HG02759 (cell line): ENCODE results near the gene CRTC1.

Source experiments
- ATAC-seq: cut with Tn5 transposase; IDR thresholded peaks from one replicate; pipeline ENCODE4 v1.9.1; 2021; ENCODE audit warnings: mild to moderate bottlenecking, moderate library complexity; ENCODE audit not compliant: unreplicated experiment

The CRTC1 gene

DNA sequence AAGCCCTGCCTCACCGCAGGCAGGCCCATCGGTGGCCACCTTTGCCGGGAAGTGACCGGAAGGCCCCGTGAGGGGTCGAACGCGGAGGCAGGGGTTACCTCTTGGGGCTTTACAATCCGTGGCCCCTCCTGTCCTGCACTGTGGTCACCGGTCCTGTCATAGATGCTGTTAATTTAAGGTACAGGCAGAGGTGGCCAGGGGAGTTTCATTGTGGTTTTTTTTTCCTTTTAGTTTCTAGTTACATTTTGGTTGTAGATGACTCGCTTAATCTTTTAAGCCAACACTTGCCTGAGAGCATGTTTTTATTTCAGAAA lies 94.6 kb downstream of the CRTC1 start:
- ATAC-seq = no peak

DNA sequence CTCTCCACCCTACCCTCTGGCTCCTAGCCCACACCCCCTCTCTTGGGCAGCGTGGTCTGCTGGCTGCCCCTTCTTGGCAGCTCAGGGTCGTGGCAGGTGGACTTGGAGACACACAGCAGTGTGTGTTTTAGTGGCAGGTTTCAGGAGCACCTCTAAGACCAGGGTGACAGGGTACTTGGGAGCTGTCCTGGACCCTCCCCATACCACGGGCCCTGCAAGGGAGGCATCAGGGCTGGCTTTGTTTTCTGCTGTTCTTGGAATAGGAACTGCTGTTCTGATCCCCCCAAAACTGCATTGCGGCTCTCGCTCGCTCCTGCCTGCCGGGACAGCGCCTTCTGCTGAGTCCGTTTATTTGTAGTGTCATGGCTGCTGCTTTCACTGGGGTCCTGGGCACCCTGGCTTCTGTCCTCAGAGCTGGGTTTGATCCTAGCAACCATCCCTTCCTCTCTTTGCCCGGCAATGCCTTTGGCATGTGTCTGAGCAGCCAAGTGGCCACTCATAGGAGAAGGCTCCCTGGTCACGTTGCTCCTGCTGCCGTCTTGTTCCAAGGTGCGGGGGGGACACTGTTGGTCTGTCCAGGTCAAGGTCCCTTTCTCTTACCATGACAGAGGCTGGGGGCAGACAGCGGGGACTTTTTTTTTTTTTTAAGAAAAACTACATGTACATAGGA lies 95.5 kb downstream of the CRTC1 start:
- no peak for ATAC-seq

DNA sequence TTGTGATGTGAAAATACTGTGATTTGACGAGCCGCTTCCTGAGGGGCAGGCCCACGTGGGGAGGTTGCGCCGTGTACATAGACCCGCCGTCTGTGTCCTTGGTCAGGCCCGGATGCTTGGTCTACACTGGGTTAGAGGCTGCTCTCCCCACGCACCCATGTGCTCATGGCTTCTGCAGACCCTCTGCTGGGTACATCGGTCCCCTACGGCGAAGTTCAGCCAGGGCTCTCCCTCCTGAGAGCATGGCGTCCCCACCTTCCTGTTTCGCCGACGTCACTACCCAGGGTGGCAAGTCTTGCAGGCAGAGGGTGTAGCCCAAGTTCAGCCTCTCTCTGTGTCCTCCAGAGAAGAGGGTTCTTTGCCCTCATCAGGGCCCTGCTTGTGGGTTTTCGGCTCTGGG lies 96.6 kb downstream of the CRTC1 start:
- no peak for ATAC-seq

DNA sequence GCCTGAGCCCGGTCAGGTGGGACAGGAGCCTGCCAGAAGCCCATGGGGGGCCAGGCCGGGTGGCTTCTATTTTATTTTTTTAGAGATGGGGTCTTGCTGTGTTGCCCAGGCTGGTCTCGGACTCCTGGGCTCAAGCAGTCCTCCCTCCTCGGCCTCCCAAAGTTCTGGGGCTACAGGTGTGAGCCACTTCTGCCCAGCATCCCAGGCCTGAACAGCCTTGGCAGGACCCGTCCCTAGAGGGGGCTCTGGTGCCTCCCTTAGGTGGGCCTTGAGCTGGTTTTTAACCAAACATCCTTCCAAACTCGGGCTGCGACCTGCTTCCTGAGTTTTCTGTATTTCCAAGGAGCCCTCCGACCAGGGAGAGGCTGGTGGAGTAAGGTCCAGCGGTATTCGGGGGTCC lies 97.2 kb downstream of the CRTC1 start:
- no peak for ATAC-seq

DNA sequence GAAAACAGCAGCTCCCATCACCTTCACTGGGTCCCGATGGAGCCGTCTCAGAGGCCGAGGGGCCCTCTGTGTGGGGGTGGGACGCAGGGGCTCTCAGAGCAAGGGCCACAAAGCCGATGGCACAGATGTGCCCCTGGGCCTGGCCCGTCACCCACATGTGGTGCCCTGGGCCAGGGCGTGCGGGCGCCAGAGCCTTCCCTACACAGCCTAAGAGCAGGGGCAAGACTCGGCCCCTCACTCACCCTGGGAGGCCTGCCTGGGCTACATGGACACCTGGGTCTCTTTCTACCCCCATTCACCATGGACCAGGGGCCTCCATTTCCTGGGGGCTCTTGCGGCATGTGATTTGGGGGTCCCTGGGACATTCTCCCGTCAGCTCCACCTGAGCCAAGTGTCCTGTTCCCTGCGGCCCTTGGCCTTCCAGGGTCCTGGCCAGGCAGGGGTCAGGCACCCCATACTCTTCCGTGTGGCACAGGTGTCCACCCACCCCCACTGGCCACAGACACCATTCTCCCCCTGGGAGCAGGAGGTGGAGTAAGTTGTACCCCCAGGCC lies 97.6 kb downstream of the CRTC1 start:
- no peak for ATAC-seq

DNA sequence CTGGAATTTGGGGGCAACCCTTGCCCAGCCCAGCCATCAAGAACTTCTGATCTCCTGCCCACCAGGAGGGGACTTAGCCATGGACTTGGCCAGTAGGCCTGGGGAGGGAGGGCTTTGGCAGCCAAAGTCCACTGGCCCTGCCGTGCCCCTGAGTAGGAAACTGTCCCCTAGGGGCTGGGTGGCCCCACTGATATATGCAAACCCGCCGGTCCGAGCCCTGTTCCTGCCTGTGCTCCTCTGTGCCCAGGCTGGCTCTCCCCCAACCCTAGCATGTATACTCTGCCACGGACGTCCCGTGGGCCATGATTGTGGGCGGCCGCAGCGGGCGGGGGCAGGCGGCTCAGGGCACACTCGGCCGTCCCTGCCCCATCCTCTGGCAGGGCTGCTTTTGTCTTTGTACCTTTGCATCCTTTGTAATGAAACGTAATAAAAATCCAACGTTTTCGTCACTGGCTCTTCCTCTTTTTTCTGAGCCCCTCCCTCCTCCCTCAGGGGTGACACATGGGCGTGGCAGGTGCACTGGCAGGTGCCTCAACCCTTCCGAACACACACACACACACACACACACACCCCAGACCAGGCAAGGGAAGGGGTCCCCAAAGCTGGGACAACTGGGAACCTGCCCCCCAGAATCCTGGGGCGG lies 98.5 kb downstream of the CRTC1 start:
- no peak for ATAC-seq

DNA sequence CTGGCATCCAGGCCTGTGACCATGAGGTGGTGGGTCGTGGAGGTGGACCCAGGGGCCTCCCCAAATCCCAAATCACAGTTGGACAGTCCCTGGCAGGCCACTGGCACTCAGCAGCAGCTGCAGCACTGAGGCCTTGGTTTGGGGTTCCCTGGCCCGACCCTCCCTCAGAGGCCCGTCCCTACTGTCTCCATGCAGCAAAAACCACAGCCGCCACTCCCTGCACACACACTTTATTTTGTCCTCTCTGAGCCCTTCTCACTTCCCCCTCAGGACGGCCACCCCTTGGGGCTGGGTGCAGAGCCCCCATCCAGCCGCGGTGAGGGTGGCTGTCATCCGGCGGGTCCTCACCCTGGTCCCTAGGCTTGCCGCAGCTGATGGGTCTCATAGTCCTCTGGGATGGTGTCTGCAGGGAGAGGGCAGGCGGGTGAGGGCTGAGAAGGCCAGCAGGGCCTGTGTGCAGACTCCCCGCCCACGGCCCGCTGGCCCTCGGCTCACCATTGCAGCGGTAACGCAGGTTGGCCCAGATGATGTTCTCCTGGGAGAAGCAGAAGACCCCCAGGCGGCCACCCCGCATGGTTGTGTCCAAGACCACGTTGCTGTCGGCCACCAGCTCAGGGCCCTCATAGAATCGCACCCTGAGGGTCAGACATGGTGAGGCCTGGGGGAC lies 99.2 kb downstream of the CRTC1 start:
- no peak for ATAC-seq

DNA sequence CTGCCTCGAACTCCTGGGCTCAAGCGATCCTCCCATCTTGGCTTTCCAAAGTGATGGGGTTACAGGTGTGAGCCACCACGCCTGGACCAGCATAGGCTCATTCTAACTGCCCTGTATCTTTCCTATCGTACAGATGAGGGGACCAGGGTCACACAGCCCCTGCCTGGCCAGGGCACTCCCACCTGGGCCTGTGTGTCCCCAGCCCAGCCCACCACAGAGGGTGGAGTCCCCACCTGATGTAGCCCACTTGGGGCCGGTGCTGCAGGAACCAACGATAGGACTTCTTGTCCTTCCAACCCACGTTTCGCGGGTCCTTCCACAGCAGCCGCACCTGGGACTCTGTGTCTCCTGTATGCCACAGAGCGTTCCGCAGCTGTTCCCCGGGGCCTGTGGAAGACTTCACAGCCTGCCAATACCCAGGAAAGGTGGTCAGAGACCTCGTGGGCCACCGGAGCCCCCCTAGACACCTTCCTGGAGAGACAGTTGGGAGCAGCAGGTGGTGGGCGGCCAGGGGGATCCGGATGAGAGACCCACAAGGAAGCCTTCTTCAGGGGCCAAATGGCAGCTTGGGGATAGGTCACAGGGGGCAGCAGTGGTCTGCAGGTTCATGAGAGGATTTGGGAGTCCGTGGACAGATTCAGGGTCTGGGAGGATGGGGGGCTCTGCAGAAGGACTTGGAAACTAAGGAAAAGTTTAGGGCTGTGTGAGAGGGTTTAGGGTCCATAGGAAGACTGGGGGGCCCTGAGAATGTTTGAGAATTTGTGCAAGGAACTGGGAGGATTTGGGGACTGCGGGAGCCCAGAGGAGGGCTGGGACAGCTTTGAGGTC lies 100.7 kb downstream of the CRTC1 start:
- ATAC-seq = no peak

DNA sequence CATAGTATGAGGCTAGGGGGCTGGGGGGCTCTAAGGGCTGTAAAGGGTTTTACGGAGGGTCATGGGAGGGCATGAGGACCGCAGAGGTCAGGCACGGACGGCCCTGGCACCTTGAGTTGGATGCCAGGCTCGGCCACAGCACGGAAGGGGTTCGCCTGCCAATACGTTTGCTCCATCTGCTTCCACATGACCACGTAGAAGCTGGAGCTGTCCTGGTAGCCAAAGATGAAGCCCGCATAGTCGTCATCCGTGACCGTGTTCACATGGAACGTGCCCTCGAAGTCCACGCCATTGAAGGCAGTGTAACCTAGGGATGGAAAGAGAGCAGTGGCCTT lies 101.3 kb downstream of the CRTC1 start:
- no peak for ATAC-seq

DNA sequence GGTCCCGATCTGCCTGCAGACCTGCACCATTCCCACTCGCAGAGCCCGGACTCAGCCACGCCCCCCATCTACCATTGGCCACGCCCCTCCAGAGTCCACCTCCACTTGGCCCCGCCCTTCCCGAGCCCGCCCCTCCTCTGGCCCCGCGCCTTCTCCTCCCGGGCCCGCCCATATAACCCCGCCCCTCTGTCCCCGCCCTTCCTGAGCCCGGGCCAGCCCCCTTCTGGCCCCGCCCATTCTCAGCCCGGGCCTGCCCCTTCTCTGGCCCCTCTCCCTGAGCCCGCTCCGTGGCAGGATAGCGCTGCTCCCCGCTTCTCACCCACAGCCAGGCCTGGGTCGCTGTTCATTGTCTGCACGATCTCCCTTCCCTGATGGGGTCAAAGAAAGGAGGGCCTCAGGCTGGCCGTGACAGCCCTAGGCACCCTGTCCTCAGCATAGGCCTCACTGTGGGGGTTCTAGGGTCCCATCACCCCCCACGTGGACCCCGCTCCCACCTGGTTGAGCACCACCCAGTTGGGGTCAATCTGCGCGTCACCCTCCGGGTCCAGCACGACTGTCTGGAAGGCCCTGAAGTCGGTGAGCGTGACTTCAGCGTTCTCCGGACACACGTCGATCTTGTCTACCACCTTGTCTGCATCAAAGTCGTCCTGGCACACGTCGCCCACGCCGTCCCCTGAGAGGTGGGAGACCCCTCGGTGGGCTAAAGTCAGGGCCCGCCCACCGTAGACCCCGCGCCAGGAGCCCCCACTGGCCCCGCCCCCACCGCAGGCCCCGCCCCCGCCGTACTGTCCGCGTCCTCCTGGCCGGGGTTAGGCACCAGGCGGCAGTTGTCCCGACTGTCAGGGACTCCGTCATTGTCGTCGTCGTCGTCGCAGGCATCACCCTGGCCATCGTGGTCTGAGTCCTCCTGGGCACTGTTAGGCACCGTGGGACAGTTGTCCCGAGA lies 102.0 kb downstream of the CRTC1 start:
- ATAC-seq = no peak

DNA sequence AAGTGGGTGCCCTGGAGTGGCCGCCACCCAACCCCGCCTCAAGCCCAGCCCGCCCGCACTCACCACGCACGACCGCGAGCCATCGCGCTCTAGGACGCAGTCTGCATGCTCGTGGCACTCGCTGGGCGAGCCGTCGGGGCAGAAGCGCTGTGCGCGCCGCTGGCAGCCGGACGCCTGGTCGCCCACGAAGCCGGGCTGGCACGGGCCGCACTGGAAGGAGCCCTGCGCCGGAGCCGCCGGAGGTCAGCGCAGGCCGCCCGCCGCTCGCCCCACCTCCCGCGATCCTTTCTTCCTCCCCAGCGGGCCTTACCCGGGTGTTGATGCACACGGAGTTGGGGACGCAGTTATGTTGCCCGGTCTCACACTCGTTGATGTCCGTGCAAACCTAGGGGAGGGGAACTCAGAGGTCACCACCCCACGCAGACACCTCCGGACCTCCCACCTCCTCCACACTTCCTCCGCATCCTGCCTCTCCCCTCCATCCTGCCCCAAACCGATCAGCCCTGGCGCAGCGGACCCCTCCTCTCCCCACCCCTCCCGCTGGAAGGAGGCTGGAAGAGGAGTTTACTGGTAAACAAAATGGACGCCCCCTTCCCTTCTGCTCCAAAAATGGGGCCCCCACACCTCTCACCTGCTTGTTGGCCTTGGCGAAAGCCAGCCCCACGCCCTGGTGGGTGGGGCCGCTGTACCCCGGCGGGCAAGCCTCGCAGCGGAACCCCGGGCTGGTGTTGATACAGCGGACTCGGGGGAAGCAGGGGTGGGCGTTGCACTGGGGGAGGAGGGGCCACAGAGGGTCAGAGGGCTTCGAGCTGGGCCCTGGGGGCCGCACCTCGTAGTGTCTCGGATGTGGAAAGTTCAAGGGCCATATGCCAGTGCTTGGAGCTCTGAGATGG lies 105.3 kb downstream of the CRTC1 start:
- no peak for ATAC-seq

DNA sequence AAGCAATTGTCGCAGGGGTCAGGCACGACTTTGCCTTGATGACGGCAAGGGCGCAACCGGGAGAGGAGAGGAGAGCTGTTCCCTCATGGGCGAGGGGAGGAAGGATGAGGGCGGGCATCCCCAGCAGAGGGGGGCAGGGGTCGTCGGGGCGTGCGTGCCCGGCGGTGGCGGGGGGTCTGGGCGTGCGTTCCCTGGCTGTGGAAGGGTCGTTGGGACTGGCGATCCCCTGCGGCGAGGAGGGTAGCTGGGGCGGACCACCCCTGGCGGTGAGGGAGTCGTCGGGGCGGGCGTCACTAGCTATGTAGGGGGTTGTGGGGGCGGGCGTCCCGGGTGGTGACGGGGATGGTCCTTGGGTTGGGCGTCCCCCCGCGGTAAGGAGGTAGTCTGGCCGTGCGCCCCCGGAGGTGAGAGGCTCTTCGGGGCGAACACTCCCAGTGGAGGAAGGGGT lies 106.0 kb downstream of the CRTC1 start:
- ATAC-seq = no peak

DNA sequence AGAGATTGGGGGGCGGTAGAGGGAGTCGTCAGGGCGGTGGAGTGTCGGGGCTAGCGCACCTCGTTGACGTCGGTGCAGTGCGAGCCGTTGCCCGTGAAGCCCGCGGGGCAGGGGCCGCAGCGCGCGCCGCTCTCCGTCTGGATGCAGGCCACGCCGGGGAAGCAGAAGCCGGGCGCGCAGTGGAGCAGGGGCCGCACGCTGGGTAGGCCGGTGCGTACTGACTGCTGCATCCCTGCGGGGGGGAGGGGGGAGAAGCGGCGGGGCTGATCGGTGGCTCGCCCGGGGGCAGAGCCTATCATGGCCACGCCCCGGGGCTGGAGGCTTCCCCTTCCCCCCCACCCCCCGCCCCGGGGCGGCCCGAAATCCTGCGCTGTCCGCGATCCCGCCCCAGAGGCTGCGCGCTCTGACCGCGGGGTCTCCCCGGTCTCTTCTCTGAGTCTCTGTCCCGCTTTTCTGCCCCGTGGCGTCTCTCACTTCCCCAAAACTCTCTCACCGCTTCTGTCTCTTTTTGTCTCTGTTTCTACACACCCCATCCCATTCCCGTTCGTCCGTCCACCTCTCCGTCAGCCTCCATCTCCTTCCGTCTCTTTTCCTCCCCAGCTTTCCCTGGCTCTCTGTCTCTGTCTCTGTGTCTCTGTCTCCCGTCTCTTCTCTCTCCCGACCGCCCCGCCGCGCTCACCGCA lies 106.5 kb downstream of the CRTC1 start:
- ATAC-seq = no peak

DNA sequence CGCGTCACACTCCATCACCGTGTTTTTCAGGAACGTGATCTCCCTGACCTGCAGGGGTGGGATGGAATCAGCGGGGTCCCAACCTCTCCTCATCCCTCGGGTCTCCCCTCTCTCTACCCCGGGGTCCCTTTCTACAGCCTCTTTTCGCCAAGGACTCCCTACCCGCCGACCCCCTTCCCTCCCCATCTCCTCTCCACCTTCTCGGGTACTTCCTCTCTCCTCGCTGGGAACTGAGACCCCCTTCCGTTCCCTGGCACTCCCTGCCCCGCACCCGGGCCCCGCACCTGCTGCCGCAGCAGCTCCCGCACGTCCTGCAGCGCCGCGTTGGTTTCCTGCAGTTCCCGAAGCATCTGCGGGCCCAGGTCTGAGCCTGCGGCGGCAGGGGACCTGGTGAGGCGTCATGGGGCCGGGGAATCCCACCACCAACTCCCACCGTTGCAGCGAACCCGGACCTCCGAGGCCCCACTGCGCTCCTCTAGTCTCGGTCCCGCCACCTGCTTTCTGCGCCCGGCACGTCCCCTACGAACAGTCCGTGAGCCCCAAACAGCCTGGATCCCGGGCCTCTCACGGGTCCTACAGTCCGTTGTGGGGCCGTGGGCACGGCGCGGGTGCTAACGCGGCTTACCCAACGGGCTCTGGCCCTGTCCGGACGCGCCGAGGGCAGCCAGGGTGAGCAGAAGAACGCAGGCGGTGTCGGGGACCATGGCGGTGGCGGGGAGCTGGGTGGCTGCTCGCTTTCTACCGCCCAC lies 107.3 kb downstream of the CRTC1 start, which contains the start of gene COMP:
Gene COMP (minus strand): TSS at position 740 of the 749 bp plus-strand sequence. CDS start 36 bp downstream, at position 704.
- ATAC-seq = no peak

DNA sequence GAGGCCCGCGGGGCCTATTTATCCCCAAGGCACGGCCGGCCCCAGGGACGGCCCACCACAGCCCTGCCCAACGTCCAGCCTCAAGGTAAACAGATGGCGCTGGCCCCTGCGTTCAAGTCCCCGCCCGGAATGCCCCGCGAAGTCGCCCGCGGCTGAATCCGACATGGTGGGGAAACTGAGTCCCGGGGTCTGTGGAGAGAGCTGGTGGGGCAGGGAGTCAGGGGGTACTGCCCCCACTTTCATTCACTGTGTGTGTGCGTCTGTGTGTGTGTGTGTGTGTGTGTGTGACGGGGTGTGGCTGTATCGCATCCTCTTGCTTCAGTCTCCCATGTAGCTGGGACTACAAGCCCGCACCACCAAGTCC lies 107.8 kb downstream of the CRTC1 start:
- no peak for ATAC-seq

DNA sequence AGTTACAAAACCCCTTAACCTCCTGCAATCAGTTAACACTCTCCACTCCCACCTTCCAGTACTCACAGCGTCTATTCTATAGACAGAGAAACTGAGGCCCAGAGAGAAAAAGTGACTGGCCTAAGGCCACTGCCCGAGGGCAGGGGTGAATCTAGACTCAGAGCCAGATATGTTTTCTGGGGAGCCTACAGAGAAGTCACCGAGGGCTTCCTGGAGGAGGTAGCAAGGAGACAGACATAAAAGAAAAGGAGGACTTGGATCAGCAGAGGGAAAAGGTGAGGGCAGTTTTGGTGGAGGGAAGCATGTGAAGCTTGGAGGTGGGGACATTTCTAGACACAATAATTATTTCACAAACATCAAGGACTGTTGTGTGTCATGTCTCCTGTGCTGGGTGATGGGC lies 109.2 kb downstream of the CRTC1 start:
- no peak for ATAC-seq

DNA sequence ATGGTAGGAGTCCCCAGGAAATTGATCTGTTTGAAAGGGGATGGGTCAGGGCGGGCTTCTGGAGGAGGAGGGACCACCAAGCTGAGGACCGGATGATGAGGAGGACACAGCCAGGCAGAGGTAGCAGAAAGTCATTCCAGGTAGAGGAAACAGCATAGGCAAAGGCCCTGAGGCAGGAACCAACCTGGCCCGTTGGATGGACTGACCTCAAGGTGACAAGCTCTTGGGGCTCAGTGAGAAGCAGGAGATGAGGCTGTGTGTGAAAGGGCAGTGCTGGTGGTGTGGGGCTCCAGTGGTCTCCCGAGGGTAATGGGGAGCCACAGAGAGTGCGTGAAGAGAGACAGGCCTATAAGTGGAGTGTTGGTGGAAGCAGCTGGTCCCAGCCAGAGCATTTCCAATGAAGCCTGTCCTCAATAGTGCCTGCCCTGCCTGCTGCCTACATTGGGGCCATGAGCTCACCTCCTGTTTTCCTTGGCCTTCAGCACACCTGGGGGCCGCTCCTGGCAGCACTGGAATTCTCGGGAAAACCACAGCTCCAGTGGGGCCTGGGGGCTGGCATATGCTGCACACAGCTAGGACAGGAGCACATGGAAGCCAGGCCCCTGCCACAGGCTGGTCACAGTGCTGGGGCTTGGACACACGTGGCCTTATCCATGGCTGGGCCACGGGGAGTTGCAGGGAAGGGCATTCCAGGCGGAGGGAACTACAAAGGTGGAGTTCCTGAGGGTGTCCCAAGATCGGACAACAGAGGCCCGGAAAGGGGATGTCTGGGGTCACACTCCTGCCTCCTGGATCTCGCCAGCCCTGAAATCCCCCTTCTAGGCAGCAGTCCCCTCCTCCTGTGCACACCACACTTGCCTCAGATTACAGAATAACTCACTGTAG lies 109.9 kb downstream of the CRTC1 start:
- ATAC-seq = no peak
